Superior temporal gyrus (tissue), 1 donor: ENCODE measurements around the gene EIF4E3.

Source experiments
- DNase-seq: peaks from one replicate; pipeline ENCODE4 v3.0.0-alpha.2; 2016; ENCODE audit errors: extremely low spot score

The EIF4E3 gene

DNA sequence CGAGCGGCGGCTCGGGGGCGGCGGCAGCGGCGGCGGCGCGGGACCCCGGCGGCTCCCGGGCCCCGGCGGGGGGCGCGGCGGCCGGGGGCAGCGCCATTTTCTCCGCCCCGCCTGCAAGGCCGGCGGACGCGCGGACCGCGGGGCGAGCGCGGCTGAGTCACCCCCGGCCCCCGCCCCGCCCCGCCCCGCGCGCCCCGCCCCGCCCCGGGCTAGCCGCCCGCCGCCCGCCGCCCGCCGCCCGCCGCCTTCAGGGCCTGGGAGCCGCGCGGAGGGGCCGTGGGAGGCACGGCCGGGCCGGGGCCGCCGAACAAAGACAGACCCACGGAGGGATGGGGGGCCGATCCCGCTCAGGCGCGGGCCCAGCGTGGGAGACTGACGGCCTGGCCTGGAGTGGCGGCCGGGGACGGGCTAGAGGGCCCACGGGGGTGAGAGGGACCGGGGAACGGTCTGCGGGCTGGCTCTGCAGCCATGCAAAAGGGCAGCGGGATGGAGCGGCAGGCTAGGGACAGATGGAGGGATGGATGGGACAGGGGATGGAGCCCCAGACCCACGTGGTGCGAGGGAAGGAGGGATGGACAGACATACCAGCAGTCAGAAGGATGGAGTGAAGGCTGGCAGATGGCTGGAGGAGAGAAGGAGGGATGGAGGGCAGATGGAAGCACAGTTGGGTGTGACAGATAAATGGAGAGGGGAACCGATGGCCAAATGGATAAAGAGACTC lies at the start of gene EIF4E3:
Gene EIF4E3 (minus strand): TSS at position 132 of the 721 bp plus-strand sequence. CDS start 35 bp downstream, at position 97.
- DNase-seq = no peak

DNA sequence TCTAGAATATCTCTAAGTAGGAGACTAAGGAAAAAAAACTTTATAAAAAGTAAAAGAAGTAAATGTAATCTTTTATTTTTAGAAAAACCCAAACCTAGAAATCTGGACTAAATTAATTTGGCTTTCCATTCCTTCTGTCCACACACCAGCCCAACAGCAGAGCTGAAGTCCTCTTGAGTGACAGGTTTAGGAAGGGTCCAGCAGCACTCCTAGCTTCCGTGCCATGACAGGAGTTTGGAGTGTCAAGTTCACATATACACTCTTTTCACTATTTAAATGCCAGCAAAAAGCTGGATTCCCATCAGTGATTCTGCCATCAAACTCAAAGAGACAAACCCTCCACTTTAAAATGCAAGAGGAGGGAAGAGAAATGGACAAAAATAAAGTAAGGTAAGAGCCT lies 46.7 kb upstream of the EIF4E3 start:
- DNase-seq = no peak

DNA sequence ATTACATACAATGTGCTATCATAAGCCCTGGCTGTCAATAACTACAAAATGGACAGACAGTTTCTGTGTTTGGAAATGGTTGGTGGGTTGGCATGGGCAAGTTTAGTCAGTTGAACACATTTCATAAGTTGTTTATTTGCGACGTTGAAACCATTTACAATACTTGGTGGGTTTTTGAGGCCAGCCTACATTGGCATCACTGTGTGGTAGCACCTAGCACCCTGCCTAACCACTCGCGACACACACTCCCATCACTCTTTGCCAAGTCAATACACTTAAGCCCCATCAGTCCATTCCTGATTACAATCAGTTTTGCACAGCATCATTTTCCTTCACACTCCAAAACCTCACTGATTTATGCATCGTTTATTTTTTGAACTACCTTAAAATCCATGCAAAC lies 45.9 kb upstream of the EIF4E3 start:
- no peak for DNase-seq

DNA sequence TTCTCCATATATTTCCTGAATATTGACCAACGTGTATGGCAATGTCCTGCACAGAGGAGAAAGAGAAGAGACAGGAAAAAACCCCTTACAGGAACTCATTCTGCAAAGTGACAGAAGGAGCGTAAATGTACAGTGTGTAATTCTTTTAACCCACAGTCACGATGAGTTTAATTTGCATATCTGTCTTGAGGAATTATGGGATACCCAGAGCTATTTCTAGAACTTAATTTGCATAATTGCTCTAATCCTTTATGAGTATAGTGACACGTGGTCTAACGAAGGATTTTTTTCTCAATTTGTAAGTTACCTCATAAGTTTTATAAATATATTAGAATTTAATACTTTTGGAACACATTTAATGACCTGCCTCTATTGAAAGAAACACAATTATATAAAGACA lies 38.2 kb upstream of the EIF4E3 start:
- no peak for DNase-seq

DNA sequence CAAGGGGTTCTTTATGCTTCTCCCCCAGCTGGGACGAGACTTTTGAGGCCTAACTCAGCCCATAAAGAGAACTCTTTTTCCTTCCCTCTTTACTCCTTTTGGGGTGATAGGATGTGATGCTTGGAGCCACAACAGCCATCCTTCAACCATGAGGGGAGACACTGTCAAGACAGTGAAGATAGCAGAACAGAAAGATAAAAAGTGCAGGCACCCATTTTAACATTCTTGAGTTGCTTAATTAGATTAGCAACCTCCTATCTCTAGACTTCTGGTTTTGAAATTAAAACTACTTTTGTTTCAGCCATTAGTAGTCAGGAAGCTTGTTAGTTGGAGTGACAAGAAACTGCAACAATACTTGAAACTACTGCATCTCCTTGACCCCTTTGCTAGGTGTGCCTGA lies 34.9 kb upstream of the EIF4E3 start:
- no peak for DNase-seq

DNA sequence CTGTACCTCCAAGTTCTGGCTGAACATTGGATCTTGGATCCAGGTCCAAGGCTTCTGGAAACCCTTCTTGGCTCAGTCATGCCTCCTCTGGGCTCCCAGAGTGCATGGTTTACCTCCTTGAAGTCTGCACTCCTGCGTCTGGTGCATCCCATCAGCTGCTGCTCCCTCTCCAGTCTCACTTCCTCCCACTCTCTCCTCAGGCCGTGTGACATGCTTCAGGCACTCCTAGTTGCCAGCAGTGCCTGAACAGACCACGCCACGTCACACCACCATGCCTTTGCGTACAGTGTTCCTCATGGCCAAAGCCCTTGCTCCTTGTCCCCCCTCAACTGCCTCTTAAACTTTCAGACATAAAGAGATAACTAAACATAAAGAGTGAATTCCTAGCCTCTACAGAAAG lies 34.2 kb upstream of the EIF4E3 start:
- DNase-seq = no peak

DNA sequence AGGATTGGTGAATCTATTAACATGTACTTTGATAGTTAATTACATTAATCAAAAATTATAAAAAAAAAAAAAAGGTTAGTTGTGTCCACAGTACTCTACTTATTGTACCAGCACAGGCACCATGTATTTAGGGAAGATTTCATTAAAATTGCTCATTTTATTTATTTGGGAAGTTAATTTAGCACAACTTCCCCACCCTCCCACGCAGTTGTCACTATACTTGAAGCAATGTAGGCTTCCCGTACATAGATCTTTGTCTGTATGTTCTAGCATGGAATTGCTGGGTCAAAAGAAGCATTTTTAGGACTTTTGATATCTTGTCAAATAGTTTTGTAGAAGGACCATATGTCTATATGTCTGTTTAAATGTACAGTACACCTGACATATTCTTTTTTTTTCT lies 32.9 kb upstream of the EIF4E3 start:
- no peak for DNase-seq

DNA sequence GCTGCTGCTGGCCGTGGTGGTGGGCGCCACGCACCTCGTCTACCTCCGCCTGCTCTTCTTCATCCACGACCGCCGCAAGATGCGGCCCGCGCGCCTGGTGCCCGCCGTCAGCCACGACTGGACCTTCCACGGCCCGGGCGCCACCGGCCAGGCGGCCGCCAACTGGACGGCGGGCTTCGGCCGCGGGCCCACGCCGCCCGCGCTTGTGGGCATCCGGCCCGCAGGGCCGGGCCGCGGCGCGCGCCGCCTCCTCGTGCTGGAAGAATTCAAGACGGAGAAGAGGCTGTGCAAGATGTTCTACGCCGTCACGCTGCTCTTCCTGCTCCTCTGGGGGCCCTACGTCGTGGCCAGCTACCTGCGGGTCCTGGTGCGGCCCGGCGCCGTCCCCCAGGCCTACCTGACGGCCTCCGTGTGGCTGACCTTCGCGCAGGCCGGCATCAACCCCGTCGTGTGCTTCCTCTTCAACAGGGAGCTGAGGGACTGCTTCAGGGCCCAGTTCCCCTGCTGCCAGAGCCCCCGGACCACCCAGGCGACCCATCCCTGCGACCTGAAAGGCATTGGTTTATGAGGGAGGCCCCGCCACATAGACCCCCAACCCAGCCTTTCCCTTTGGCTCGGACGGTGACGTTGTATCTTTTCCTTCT lies 29.5 kb upstream of the EIF4E3 start:
- DNase-seq = no peak

DNA sequence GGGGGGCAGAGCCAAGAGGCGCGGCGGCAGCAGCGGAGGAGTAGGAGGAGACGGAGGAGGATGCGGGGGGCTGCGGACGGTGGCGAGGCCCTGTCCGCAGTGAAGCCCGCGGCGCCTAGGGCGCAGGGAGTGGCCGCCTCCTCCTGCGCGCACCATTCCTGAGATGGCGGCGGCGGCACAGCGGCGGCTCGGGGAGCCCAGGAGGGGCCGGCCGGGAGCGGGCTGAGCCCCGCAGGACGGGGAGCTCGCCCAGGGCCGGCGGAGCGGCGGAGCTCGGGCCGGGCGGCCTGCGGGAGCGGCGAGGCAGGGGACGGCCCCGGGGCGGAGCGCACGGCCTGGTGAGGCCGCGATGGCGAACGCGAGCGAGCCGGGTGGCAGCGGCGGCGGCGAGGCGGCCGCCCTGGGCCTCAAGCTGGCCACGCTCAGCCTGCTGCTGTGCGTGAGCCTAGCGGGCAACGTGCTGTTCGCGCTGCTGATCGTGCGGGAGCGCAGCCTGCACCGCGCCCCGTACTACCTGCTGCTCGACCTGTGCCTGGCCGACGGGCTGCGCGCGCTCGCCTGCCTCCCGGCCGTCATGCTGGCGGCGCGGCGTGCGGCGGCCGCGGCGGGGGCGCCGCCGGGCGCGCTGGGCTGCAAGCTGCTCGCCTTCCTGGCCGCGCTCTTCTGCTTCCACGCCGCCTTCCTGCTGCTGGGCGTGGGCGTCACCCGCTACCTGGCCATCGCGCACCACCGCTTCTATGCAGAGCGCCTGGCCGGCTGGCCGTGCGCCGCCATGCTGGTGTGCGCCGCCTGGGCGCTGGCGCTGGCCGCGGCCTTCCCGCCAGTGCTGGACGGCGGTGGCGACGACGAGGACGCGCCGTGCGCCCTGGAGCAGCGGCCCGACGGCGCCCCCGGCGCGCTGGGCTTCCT lies 28.8 kb upstream of the EIF4E3 start, which contains the start of gene GPR27:
Gene GPR27 (plus strand): TSS at position 155 of the 909 bp plus-strand sequence. CDS start 195 bp downstream, at position 350.
- no peak for DNase-seq

DNA sequence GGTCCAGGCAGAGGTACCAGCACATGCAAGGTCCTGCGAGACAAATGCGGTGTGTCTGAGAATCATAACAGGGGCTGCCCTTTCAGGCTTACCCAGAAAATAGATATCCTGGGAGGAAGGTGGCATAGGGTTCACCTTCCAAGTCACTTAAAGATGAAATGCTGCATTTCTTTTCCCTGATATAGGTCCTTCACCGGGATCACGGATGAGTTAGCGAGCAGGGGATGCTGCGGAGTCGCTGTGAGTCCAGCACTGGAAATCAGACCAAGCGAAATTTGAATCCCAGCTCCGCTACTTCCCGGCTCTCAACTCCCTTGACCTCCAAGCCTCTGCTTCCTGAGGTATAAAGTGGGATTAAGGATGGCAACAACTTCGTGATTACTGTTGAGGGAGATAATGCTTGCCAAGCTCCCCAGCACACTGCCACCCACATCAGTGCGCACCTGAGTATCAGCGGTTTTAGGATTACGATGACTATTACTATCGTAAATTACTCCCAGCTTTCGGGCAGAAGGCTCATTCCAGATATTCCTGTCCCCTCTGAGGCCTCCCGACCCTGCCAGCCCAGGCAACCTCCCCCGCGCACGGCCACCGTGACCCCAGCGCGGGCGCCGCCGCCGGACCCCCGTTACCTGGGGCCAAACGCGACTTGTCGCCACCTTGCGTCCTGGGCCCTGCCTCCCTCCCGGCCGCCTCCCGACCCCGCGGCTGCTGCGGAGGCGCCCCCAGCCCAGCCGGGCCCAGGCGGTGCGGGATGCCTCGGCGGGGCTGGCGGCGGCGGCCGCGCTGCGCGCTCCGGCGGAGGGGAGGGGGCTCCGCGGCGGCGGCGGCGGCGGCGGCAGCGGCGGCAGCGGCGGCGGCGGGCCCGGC lies 27.9 kb upstream of the EIF4E3 start:
- peak; percentile 42 for DNase-seq

DNA sequence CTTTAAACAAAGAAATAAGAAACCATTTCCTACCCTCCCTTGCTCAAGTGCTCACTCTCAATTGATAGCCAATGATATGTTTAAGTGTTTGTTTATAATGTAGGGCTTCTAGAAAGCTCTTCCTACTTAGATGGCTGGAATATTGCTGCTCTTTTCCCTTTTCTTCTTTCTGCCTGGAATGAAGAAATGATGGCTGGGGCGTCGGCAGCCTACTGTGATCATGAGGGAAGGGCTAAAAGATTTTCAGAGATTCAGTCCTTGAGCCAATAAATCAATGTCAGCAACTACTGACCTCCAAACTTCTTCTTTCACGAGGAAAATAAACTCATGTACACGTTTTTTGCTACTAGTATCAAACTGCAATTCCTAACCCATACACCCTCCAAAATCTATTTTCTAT lies 26.4 kb upstream of the EIF4E3 start:
- DNase-seq = no peak

DNA sequence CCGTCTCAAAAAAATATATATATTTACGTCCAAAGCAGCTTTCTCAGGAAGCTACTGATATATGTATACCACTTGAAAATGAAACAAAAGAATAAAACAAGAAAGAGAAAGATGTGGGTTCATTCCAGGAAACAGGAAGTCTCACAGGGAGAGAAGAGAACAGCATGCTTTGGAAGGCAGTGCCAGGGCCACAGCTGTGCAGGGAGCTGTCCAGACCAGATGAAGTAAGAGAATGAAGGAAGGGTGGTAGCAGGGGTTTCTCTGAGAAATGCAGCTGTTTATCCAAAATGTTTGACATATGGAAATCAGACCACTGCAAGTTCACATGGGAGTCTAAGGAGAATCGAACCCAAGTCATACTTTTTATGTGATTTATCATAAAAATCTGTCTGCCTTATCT lies 19.5 kb upstream of the EIF4E3 start:
- DNase-seq = no peak

DNA sequence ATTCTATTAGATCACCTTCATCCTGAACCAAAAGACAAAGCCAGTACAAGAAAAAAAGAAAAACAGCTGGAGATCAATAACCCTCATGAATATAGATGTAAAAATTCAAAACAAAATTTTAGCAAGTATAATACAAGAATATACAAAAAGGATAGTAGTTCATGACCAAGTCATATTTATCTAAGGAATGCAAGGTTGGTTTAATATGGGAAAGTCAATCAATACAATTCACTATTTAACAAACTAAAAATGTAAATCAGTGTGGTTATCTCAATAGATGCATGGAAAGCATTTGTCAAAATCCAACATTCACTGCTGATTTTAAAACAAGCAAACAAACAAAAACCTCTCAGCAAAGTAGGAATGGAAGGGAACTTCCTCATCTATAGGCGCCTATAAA lies 17.4 kb upstream of the EIF4E3 start:
- DNase-seq = no peak

DNA sequence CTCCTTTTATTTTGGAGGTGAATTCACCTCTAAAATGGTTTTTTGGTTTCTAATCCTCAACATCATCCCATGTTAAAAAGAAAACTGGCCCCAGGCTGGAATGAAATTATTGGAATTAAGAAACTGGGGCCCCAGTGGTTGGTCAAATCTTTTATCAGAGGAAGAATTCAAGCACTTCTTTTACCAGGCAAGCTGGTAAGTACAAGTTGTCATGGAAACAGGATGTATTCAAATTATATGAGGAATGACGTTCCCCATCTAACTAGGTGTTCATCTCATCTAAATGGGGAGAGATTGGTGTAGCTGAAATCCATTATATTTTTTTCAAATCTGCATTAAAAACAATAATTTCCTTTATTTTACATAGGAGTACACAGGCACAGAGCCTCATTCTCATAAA lies 9.7 kb upstream of the EIF4E3 start:
- no peak for DNase-seq

DNA sequence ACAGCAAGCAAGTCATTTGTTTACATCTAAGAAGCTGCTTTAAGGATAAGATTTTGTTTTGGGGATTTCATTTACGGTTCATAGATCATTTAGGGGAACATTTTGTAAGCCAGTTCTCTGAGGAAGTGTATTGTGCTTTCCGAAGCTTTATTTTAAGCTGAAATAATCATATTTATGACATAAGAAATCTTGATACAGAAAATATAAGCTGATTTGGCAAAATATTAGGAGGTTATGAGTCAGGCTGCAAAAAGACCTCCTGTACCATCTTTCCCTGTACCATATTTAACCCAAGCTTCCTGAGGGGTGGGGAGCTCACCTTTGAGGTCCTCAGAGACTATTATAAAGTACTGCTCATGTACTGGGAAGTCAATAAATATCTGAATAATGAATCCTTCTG lies 8.1 kb upstream of the EIF4E3 start:
- DNase-seq = no peak

DNA sequence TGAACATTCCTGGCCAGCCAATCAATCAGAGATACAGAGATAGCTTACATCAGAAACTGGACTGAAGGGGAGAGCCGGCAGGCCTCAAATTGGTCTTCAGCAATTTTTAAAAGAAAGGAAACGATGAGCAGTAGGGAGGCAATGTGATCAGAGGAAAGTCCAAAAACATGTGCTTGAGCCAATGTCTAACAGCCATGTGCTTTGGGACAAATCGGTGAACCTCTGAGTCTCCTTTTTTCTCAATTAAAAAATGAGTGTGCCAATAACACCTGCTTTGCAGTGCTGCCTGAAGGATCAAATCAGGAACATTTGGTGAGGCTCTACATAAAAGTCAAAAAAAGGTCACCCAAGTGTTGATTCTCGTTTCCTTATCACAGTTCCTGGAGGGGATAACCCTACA lies 7.4 kb upstream of the EIF4E3 start:
- no peak for DNase-seq

DNA sequence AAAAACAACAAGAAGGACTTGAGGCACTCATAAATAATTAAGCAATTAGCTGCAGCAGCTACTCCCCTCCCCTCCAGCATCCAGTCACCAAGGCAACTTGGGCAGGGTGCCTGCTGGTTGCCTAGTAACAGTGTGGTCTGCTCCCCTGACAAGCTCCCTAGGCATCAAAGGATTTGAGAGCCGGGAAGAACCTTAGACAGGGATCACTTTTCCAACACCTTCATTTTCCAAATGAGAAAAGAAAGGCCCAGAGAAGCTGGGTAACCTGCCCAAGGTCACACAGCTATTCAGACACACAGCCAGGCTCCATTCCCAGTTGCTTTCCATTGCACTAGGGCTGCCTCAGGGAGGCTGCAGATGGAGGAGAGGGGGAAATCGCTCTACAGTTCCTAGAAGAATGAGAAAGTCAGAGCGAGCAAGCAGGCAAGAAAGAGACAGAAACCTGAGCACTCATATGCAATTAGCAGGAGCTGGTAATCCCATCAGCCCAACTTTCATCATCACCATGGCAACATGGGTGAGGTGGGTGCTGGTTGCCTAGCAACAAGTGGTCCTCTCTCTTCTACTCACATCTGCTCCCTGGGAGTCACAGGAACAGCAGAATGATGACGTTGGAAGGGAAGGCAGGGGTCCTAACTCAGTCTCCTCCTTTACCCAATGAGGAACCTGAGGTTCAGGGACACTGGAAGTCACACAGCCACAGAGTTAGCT lies 3.6 kb upstream of the EIF4E3 start:
- DNase-seq = peak; percentile 65

DNA sequence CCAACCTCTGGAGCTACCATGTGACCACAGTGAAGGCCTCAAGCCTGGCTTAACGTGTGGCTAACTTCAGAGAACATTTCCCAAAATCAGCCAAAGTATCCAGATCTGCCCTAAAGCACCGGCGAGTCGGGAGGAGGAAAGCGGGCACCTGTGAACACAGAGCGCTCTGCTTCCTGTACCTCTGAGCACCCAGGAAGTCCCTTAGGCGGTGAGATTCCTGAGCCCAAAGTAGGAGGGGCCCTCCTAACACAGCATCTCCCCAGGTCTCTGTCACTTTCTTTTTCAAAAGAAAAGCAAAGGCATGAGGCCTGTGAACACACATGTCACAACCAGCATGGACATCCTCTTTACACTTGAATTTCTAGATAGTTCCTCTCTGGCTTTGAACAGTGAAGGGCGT lies 944 bp upstream of the EIF4E3 start:
- no peak for DNase-seq

DNA sequence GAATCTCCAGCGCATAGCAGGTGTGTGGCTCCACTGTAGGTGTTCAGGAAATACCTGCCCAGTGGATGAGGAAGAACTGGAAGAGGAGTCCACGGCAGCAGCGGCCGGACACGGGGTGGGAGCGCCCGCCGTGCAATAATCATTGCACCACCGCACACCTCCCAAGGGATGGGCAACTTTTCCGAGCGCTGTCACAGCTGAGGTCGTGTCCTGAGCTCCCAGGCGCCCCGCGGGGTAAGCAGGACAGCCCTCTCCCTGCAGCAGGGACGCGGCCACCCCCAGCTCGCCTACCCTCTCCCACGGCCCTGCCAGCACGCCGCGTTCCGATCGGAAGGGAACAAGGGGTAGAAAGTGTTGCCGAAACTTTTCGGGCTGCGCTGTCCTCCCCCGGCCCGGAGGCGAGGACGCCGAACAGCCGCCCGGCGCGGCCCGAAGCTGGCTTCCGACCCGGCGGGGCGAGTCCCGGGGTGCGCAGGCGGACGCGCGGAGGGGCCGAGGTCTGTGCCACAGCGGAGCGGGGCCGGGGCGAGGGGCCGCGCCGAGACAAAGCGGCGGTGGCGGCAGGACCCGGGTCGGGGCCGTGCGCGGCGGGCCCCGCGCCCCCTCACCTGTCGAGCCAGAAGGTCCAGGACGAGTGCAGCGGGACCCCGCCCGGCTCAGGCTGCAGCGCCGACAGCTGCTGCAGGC lies 475 bp downstream of the EIF4E3 start:
- DNase-seq = no peak

DNA sequence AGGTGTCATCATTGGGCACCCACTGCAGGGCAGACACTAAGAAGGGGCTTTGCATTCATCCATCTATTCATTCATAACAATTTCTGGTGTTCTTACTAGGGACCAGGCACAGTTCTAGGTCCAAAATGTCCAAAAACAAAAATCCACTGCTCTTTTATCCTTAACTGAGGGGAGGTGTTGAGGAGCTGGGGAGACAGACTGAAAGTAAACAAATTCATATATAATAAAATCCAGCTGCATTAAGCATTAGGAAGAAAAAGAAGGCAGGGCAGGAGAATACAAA lies 1.1 kb downstream of the EIF4E3 start:
- no peak for DNase-seq
